HepG2 (cell line): ENCODE results near the gene TBRG1. TPM values are rescaled to one million over a fixed set of nuclear protein-coding genes. Genes with fewer than 3 reads are reported as not detected.

ENCODE experiments used
- ATM ChIP-seq: fragments of 450-650 bp; IDR thresholded peaks from 2 replicates; pipeline ENCODE4 v1.7.1; 2017; ENCODE audit warnings: mild to moderate bottlenecking, borderline replicate concordance
- DPF2 ChIP-seq: sonication (generic); formaldehyde crosslinking; IDR thresholded peaks from 2 replicates; pipeline ENCODE4 v1.4.0; 2020; ENCODE audit warnings: mild to moderate bottlenecking, low read depth, missing genetic modification reagents, borderline replicate concordance
- FOXA3 ChIP-seq: IDR thresholded peaks from 2 replicates; pipeline ENCODE4 v1.6.1; 2016; ENCODE audit warnings: missing genetic modification reagents, missing compliant biosample characterization
- HES4 ChIP-seq: sonication (generic); formaldehyde crosslinking; IDR thresholded peaks from 2 replicates; pipeline ENCODE4 v1.9.0; 2021; ENCODE audit warnings: mild to moderate bottlenecking, missing genetic modification reagents, borderline replicate concordance
- IKZF4 ChIP-seq: sonication (generic); formaldehyde crosslinking; IDR thresholded peaks from 2 replicates; pipeline ENCODE4 v1.5.1; 2020; ENCODE audit warnings: borderline replicate concordance, mild to moderate bottlenecking, low read depth, missing genetic modification reagents; ENCODE audit errors: not compliant biosample characterization
- NFE2L1 ChIP-seq: sonication (generic); formaldehyde crosslinking; IDR thresholded peaks from 2 replicates; pipeline ENCODE4 v1.4.0; 2020; ENCODE audit warnings: missing genetic modification reagents, mild to moderate bottlenecking, borderline replicate concordance
- NR3C1 ChIP-seq: sonication (generic); formaldehyde crosslinking; IDR thresholded peaks from 2 replicates; pipeline ENCODE4 v1.4.0; 2020; ENCODE audit warnings: missing genetic modification reagents
- SOX13 ChIP-seq, 3 experiments: fragments of 450-650 bp in 1 of 3; sonication (generic) in 1 of 3; formaldehyde crosslinking in 1 of 3; IDR thresholded peaks in 2 of 3; conservative IDR thresholded peaks in 1 of 3; 2 replicates each; pipeline versions ENCODE4 v1.5.0 to v1.6.1; 2016 to 2020; ENCODE audit warnings: antibody characterized with exemption in 1 of 3, mild to moderate bottlenecking in 1 of 3, missing compliant biosample characterization in 1 of 3, missing genetic modification reagents in 1 of 3, moderate library complexity in 1 of 3
- SP2 ChIP-seq: sonication (generic); formaldehyde crosslinking; IDR thresholded peaks from 2 replicates; pipeline ENCODE4 v1.5.1; 2020; ENCODE audit warnings: mild to moderate bottlenecking, missing genetic modification reagents
- ZMYM3 ChIP-seq: sonication (generic); formaldehyde crosslinking; IDR thresholded peaks from 2 replicates; pipeline ENCODE4 v1.5.1; 2020; ENCODE audit warnings: mild to moderate bottlenecking, missing genetic modification reagents
- ZNF136 ChIP-seq: sonication (generic); formaldehyde crosslinking; IDR thresholded peaks from 2 replicates; pipeline ENCODE4 v1.8.1; 2022; ENCODE audit warnings: low read depth, mild to moderate bottlenecking, moderate library complexity, missing genetic modification reagents
- ZNF550 ChIP-seq: sonication (generic); formaldehyde crosslinking; IDR thresholded peaks from 2 replicates; pipeline ENCODE4 v1.4.0; 2020; ENCODE audit warnings: mild to moderate bottlenecking, missing genetic modification reagents, borderline replicate concordance
- ZNF564 ChIP-seq: sonication (generic); formaldehyde crosslinking; IDR thresholded peaks from 2 replicates; pipeline ENCODE4 v1.8.1; 2023; ENCODE audit warnings: mild to moderate bottlenecking, missing genetic modification reagents
- ZNF773 ChIP-seq: sonication (generic); formaldehyde crosslinking; IDR thresholded peaks from 2 replicates; pipeline ENCODE4 v1.4.0; 2020; ENCODE audit warnings: missing genetic modification reagents, borderline replicate concordance
- ZNF781 ChIP-seq: sonication (generic); formaldehyde crosslinking; IDR thresholded peaks from 2 replicates; pipeline ENCODE4 v1.5.1; 2020; ENCODE audit warnings: borderline replicate concordance, mild to moderate bottlenecking, missing genetic modification reagents; ENCODE audit errors: not compliant biosample characterization
- ZNF850 ChIP-seq: sonication (generic); formaldehyde crosslinking; conservative IDR thresholded peaks from 2 replicates; pipeline ENCODE4 v1.9.0; 2021; ENCODE audit warnings: mild to moderate bottlenecking, missing genetic modification reagents
- ZZZ3 ChIP-seq: sonication (generic); formaldehyde crosslinking; IDR thresholded peaks from 2 replicates; pipeline ENCODE4 v1.4.0; 2020; ENCODE audit warnings: missing genetic modification reagents, mild to moderate bottlenecking, borderline replicate concordance
- polyA plus RNA-seq, 8 experiments: library from polyadenylated mRNA; depleted of rRNA in 3 of 8; stranded (reverse) in 7 of 8; unstranded in 1 of 8; fragments of >200 nt; fragmentation: Illumina TruSeq in 4 of 8; extraction: Trizol in 4 of 8; gene quantifications; 2 replicates each; pipeline versions ENCODE4 v1.2.1 to v1.2.3, GENCODE V29; 2011 to 2016; ENCODE audit warnings: low read depth in 4 of 8, missing spikeins in 1 of 8, mixed read lengths in 1 of 8; ENCODE audit not compliant: insufficient read depth in 1 of 8
- total RNA-seq, 5 experiments: library from RNA; depleted of rRNA; stranded (reverse); fragments of >200 nt; fragmentation: Illumina TruSeq; extraction: Trizol; gene quantifications; 2 replicates each; pipeline ENCODE4 v1.2.3, GENCODE V29; 2016; ENCODE audit warnings: low read depth in 1 of 5
- TF ChIP-seq, protein P1 (sequence below): sonication (generic); formaldehyde crosslinking; IDR thresholded peaks from 2 replicates; pipeline ENCODE4 v1.9.0; 2021; ENCODE audit warnings: missing genetic modification reagents, mild to moderate bottlenecking, borderline replicate concordance
- TF ChIP-seq, protein P2 (sequence below): sonication (generic); formaldehyde crosslinking; IDR thresholded peaks from 2 replicates; pipeline ENCODE4 v1.5.1; 2020; ENCODE audit warnings: mild to moderate bottlenecking, missing genetic modification reagents
- TF ChIP-seq, protein P3 (sequence below): sonication (generic); formaldehyde crosslinking; conservative IDR thresholded peaks from 2 replicates; pipeline ENCODE4 v1.4.0; 2020; ENCODE audit warnings: missing genetic modification reagents

TBRG1 gene
- total and polyA plus RNA-seq, 2 of the 13 experiments (the other 11 are each of a cell fraction or from before 2014, with no cell fraction given) = 21.7 to 25.6 TPM

DNA sequence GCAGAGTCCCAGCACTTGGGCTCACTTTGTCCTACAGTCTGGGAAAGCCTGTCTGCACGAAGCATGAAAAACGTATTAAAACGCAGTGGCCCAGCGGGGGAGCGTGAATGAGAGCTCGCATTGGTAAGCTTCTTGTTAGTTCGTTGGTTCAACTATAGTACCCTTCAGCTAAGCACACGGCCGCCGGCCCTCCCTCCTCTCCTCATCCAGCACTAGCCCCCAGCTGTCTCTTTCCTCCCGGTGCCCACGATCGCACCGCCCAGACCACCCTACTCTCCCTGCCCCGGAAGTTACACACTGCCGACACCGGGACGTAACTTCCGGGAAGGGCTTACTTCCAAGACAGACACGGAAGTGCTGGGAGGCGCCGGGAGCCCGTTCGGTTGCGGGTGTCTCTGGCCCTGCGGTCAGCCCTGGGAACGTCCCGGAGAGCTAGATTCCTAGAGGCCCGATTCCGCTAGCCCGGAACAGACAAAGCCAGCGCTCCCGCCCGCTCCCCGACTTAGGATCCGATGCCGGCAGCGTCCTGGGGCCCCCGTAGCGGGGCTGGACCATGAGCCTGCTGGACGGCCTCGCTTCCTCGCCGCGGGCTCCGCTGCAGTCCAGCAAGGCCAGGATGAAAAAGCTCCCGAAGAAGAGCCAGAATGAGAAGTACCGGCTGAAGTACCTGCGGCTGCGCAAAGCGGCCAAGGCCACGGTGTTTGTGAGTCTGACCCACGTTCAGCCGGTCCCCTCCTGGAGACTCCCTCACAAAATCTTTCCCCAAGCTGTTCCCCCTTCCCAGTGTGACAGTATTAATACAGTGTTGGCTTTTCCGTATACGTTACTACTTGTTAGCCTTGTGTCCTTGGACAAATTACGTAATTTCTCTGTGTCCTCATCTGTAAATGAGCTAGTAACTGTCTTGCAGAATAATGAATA, at the start of gene TBRG1 (continued):
- TF ChIP-seq ZNF781 (CRISPR knock-in tag) = no peak
- TF ChIP-seq ZNF564 = peak; percentile 22; the same call in 1 of the 2 replicates
- TF ChIP-seq ZMYM3 (CRISPR knock-in tag) = no peak
- no peak for TF ChIP-seq ZNF850 (CRISPR knock-in tag)
- TF ChIP-seq DPF2 = 0 out of 2 replicates have a peak, but pooled peaks have one; percentile 25
- no peak for TF ChIP-seq ZNF550
- no peak for TF ChIP-seq HES4 (CRISPR knock-in tag)
- TF ChIP-seq ZNF136 (CRISPR knock-in tag) = peak; percentile 98
- no peak for TF ChIP-seq NFE2L1 (CRISPR knock-in tag)
- TF ChIP-seq ZNF773 (CRISPR knock-in tag) = no peak
- TF ChIP-seq, protein P1, sequence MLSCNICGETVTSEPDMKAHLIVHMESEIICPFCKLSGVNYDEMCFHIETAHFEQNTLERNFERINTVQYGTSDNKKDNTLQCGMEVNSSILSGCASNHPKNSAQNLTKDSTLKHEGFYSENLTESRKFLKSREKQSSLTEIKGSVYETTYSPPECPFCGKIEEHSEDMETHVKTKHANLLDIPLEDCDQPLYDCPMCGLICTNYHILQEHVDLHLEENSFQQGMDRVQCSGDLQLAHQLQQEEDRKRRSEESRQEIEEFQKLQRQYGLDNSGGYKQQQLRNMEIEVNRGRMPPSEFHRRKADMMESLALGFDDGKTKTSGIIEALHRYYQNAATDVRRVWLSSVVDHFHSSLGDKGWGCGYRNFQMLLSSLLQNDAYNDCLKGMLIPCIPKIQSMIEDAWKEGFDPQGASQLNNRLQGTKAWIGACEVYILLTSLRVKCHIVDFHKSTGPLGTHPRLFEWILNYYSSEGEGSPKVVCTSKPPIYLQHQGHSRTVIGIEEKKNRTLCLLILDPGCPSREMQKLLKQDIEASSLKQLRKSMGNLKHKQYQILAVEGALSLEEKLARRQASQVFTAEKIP (CRISPR knock-in tag) = no peak
- TF ChIP-seq, protein P2, sequence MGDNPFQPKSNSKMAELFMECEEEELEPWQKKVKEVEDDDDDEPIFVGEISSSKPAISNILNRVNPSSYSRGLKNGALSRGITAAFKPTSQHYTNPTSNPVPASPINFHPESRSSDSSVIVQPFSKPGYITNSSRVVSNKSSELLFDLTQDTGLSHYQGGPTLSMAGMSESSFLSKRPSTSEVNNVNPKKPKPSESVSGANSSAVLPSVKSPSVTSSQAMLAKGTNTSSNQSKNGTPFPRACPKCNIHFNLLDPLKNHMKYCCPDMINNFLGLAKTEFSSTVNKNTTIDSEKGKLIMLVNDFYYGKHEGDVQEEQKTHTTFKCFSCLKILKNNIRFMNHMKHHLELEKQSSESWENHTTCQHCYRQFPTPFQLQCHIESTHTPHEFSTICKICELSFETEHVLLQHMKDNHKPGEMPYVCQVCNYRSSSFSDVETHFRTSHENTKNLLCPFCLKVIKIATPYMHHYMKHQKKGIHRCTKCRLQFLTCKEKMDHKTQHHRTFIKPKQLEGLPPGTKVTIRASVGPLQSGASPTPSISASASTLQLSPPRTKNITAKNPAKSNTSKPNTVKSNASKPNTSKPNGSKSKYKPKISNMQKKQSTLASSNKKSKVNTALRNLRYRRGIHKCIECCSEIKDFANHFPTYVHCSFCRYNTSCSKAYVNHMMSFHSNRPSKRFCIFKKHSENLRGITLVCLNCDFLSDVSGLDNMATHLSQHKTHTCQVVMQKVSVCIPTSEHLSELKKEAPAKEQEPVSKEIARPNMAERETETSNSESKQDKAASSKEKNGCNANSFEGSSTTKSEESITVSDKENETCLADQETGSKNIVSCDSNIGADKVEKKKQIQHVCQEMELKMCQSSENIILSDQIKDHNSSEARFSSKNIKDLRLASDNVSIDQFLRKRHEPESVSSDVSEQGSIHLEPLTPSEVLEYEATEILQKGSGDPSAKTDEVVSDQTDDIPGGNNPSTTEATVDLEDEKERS (CRISPR knock-in tag) = no peak
- TF ChIP-seq SP2 (CRISPR knock-in tag) = peak; percentile 65
- no peak for TF ChIP-seq NR3C1 (CRISPR knock-in tag)
- TF ChIP-seq IKZF4 (CRISPR knock-in tag) = peak; percentile 90
- TF ChIP-seq, protein P3, sequence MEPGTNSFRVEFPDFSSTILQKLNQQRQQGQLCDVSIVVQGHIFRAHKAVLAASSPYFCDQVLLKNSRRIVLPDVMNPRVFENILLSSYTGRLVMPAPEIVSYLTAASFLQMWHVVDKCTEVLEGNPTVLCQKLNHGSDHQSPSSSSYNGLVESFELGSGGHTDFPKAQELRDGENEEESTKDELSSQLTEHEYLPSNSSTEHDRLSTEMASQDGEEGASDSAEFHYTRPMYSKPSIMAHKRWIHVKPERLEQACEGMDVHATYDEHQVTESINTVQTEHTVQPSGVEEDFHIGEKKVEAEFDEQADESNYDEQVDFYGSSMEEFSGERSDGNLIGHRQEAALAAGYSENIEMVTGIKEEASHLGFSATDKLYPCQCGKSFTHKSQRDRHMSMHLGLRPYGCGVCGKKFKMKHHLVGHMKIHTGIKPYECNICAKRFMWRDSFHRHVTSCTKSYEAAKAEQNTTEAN (CRISPR knock-in tag) = no peak; the same call in 1 of the 2 replicates
- no peak for TF ChIP-seq ATM
- peak; percentile 90 for TF ChIP-seq ZZZ3 (CRISPR knock-in tag)
- TF ChIP-seq SOX13 (IDR thresholded peaks at IDR 0.05) = no peak
- TF ChIP-seq SOX13 (CRISPR knock-in tag; conservative IDR thresholded peaks at IDR 0.05 in 1 of 2, IDR thresholded peaks at IDR 0.05 in 1 of 2) = peak in 1 of 2 experiments; percentile 63; a peak in 2 of 4 replicates
- peak; percentile 49 for TF ChIP-seq FOXA3 (CRISPR knock-in tag)
